GM23248 (cell line): ENCODE results near the gene TRIM37. TPM values are rescaled to one million over a fixed set of nuclear protein-coding genes. Genes with fewer than 3 reads are reported as not detected.

ENCODE experiments used
- DNase-seq: peaks from one replicate; pipeline ENCODE4 v3.0.0-alpha.2; 2015
- H2AFZ ChIP-seq: fragments of 200-600 bp; sonication (generic); 2 replicates; pipeline ENCODE4 v1.6.1; 2016; ENCODE audit warnings: antibody characterized with exemption
- H3F3A ChIP-seq: fragments of 200-600 bp; sonication (generic); 2 replicates; pipeline ENCODE4 v1.6.1; 2016; ENCODE audit warnings: mild to moderate bottlenecking, antibody characterized with exemption, mixed run types; ENCODE audit not compliant: insufficient read depth
- H3K27ac ChIP-seq: fragments of 200-600 bp; sonication (generic); 2 replicates; pipeline ENCODE4 v1.5.1; 2016; ENCODE audit warnings: mild to moderate bottlenecking
- H3K27me3 ChIP-seq: fragments of 200-600 bp; sonication (generic); replicated peaks from 2 replicates; pipeline ENCODE4 v1.6.1; 2016; ENCODE audit warnings: mild to moderate bottlenecking; ENCODE audit not compliant: insufficient read depth
- H3K36me3 ChIP-seq: fragments of 200-600 bp; sonication (generic); 2 replicates; pipeline ENCODE4 v1.6.1; 2016; ENCODE audit warnings: low read depth, mild to moderate bottlenecking
- H3K4me1 ChIP-seq: fragments of 200-600 bp; sonication (generic); 2 replicates; pipeline ENCODE4 v1.6.1; 2016; ENCODE audit warnings: mild to moderate bottlenecking; ENCODE audit not compliant: insufficient read depth
- H3K4me2 ChIP-seq: fragments of 200-600 bp; sonication (generic); one replicate; pipeline ENCODE4 v1.6.1; 2016; ENCODE audit warnings: mild to moderate bottlenecking; ENCODE audit not compliant: unreplicated experiment
- H3K4me3 ChIP-seq: fragments of 200-600 bp; sonication (generic); 2 replicates; pipeline ENCODE4 v1.5.1; 2016; ENCODE audit warnings: mild to moderate bottlenecking
- H3K79me2 ChIP-seq: fragments of 200-600 bp; sonication (generic); 2 replicates; pipeline ENCODE4 v1.6.1; 2016; ENCODE audit warnings: mild to moderate bottlenecking; ENCODE audit not compliant: insufficient read depth
- H3K9ac ChIP-seq: fragments of 200-600 bp; sonication (generic); 2 replicates; pipeline ENCODE4 v1.6.1; 2016; ENCODE audit warnings: mild to moderate bottlenecking
- H3K9me2 ChIP-seq: fragments of 200-600 bp; sonication (generic); 2 replicates; pipeline ENCODE4 v1.6.1; 2016; ENCODE audit warnings: mixed run types, mild to moderate bottlenecking, moderate library complexity; ENCODE audit not compliant: insufficient read depth
- H3K9me3 ChIP-seq: fragments of 200-600 bp; sonication (generic); one replicate; pipeline ENCODE4 v1.6.1; 2017; ENCODE audit warnings: low read depth
- H4K20me1 ChIP-seq: fragments of 200-600 bp; sonication (generic); 2 replicates; pipeline ENCODE4 v1.6.0; 2016; ENCODE audit not compliant: insufficient read depth
- EZH2 ChIP-seq: fragments of 200-600 bp; sonication (generic); IDR thresholded peaks from 2 replicates; pipeline ENCODE4 v1.6.1; 2018; ENCODE audit warnings: antibody characterized with exemption, mild to moderate bottlenecking; ENCODE audit not compliant: insufficient read depth, poor library complexity, severe bottlenecking
- EZH2phosphoT487 ChIP-seq: fragments of 200-600 bp; sonication (generic); IDR thresholded peaks from 2 replicates; pipeline ENCODE4 v1.6.1; 2018; ENCODE audit warnings: antibody characterized with exemption, moderate library complexity, mild to moderate bottlenecking, low read depth; ENCODE audit not compliant: insufficient read depth
- WGBS, 2 experiments: methylation state at CpG; one replicate each; pipeline ENCODE4 v1.1.6; 2015 to 2017; ENCODE audit warnings: low lambda C conversion rate in 2 of 2, low coverage in 1 of 2; ENCODE audit errors: missing lambda C conversion rate in 2 of 2; 5-methylcytosine and 5-hydroxymethylcytosine counted together
- in situ Hi-C: fragments of 300-500 bp; cut with MboI; formaldehyde crosslinking; loops from 2 replicates; pipeline ENCODE4 v1.15.0; 2020
- polyA plus RNA-seq: library from polyadenylated mRNA; unstranded; fragments of >200 nt; fragmentation: Nextera tagmentation; extraction: Ambion mirVana; gene quantifications from 2 replicates; pipeline ENCODE4 v1.2.1, GENCODE V29; 2016
- total RNA-seq: library from RNA; depleted of rRNA; stranded (reverse); fragments of >200 nt; shearing (Covaris generic); gene quantifications from 2 replicates; pipeline ENCODE4 v1.2.3, GENCODE V29; 2014

Gene TRIM37
- total and polyA plus RNA-seq, 2 experiments from 2014 or later = 17.1 to 23.7 TPM

DNA sequence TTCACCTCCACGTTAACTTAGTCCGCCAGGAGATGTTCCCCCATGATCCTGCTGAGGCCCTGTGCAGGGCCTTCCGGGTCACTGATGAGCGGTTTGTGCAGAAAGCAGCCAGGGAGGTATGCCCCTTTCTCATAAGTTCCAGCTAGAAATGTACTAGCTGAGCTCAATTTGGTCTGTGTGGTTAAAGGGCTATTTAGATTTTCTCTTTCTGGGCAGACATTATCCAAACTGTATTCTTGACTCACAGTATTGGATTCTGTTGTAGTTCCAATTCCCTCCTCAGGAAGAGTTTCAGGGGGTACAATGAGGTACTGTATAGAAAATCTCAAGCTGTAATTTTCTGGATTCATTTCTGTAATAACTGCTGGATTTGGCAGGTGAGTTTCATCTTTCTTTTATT is 137.1 kb downstream of the TRIM37 start:
- Histone ChIP-seq H3K36me3 (no peaks in the 10 kb centered on the region), H3K27me3 (no peaks in the 10 kb centered on the region), H3K9ac (no peak overlapping the region), H3K4me3 (no peak overlapping the region), H3K9me2 (no peaks in the 10 kb centered on the region), H2AFZ (no peak overlapping the region), H3K4me2 (no peak overlapping the region), H4K20me1 (no peaks in the 10 kb centered on the region), H3K27ac (no peak overlapping the region), H3K79me2 (no peaks in the 10 kb centered on the region), H3K4me1 (no peaks in the 10 kb centered on the region), H3F3A (no peaks in the 10 kb centered on the region), H3K9me3 (no peaks in the 10 kb centered on the region)
- TF ChIP-seq EZH2phosphoT487 (no peak), EZH2 (no peak)
- no peak for DNase-seq
- in situ Hi-C loops = no loop called here
- WGBS, 2 experiments = 89 to 97% methylated on average over 4 of the region's 4 CpGs

GRCh38 chr17:58969156-58969555 is 137.5 kb downstream of the TRIM37 start:
- no peak for DNase-seq
- Histone ChIP-seq H3K79me2 (no peaks in the 10 kb centered on the region), H3K27me3 (no peaks in the 10 kb centered on the region), H4K20me1 (no peaks in the 10 kb centered on the region), H3K36me3 (no peaks in the 10 kb centered on the region), H3K27ac (no peak overlapping the region), H3K9ac (no peak overlapping the region), H3K9me3 (no peaks in the 10 kb centered on the region), H3K9me2 (no peaks in the 10 kb centered on the region), H3K4me1 (no peaks in the 10 kb centered on the region), H3K4me2 (no peak overlapping the region), H2AFZ (no peak overlapping the region), H3K4me3 (no peak overlapping the region), H3F3A (no peaks in the 10 kb centered on the region)
- WGBS, 2 experiments = 46 to 67% methylated on average over 1 of the region's 1 CpG
- TF ChIP-seq EZH2 = no peak
- in situ Hi-C loops = no loop called here

- no peak for DNase-seq
- Histone ChIP-seq H3K9me3 (no peaks in the 10 kb centered on the region), H3K4me3 (no peak overlapping the region), H3K36me3 (no peaks in the 10 kb centered on the region), H3K9me2 (no peaks in the 10 kb centered on the region), H3K27ac (no peak overlapping the region), H3K9ac (no peak overlapping the region), H2AFZ (no peak overlapping the region), H3F3A (no peaks in the 10 kb centered on the region), H3K79me2 (no peaks in the 10 kb centered on the region), H3K27me3 (no peaks in the 10 kb centered on the region), H3K4me2 (no peak overlapping the region), H4K20me1 (no peaks in the 10 kb centered on the region), H3K4me1 (no peaks in the 10 kb centered on the region)
- in situ Hi-C loops = no loop called here
- 81 to 88% methylated on average over 4 of the region's 4 CpGs for WGBS, 2 experiments
- TF ChIP-seq EZH2phosphoT487 (no peak), EZH2 (no peak)
Measured at GRCh38 chr17:58968426-58969061, 138.1 kb downstream of the TRIM37 start.

- H3K9me2 ChIP-seq = no peaks in the 10 kb centered on the region
- 95 to 96% methylated on average over 3 of the region's 3 CpGs for WGBS, 2 experiments
- H3K4me2 ChIP-seq = no peak overlapping the region
- no peaks in the 10 kb centered on the region for H3K4me1 ChIP-seq
- no peak overlapping the region for H3K4me3 ChIP-seq
- H3K27ac ChIP-seq = no peak overlapping the region
- H3K27me3 ChIP-seq = no peaks in the 10 kb centered on the region
- H3F3A ChIP-seq = no peaks in the 10 kb centered on the region
- no peak overlapping the region for H3K9ac ChIP-seq
- no peaks in the 10 kb centered on the region for H3K36me3 ChIP-seq
- no peak for DNase-seq
- no peaks in the 10 kb centered on the region for H4K20me1 ChIP-seq
- TF ChIP-seq EZH2 = no peak
- no peak for TF ChIP-seq EZH2phosphoT487
- no peaks in the 10 kb centered on the region for H3K9me3 ChIP-seq
- no peak overlapping the region for H2AFZ ChIP-seq
- H3K79me2 ChIP-seq = no peaks in the 10 kb centered on the region
- in situ Hi-C loops = no loop called here
Measured at GRCh38 chr17:58966208-58966607, 140.5 kb downstream of the TRIM37 start.

DNA sequence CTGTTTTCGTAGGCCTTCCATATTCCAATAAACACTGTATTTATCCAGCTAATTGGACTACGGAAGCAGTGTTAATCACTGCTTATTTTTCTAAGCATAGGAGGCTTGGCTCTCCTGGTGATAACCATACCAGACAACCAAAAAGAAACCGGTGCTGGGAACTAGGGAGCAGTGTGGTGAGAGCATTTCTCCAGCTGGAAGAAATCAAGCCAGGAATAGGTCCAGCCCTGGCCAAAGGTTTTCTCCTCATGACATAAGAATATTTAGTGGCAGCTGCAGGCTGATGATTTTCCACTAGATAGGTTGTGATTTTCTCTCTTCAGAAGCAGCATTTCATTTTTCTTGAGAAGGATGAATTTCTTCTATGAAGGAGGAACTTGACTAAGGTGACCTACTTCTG is 141.5 kb downstream of the TRIM37 start:
- no peaks in the 10 kb centered on the region for H3K36me3 ChIP-seq
- no peak for DNase-seq
- H3K9ac ChIP-seq = no peak overlapping the region
- H3K27me3 ChIP-seq = no peaks in the 10 kb centered on the region
- no peak overlapping the region for H3K4me2 ChIP-seq
- H3K4me3 ChIP-seq = no peak overlapping the region
- no peak overlapping the region for H2AFZ ChIP-seq
- H3F3A ChIP-seq = no peaks in the 10 kb centered on the region
- H3K9me3 ChIP-seq = no peaks in the 10 kb centered on the region
- no peaks in the 10 kb centered on the region for H4K20me1 ChIP-seq
- no peaks in the 10 kb centered on the region for H3K9me2 ChIP-seq
- H3K4me1 ChIP-seq = no peaks in the 10 kb centered on the region
- in situ Hi-C loops = no loop called here
- no peak for TF ChIP-seq EZH2
- no peaks in the 10 kb centered on the region for H3K79me2 ChIP-seq
- WGBS, 2 experiments = 65 to 67% methylated on average over 3 of the region's 3 CpGs
- no peak overlapping the region for H3K27ac ChIP-seq
